ENCODE data around the gene JDP2. TPM values are rescaled to one million over a fixed set of nuclear protein-coding genes. Genes with fewer than 3 reads are reported as not detected.

Gene JDP2
- total RNA-seq, 1 experiment from 2014 or later, result 23.3 TPM

GRCh38 chr14:75484711-75485429 lies 57.0 kb downstream of the JDP2 start:
- ChIA-PET POLR2A (no interaction called here), CTCF (interaction anchor here (0.5 to 1.0 kb wide), 3 partner anchors 76 to 177 kb away, joined by 3 read pairs; no protein-coding TSS in a partner anchor)
- ATAC-seq (no peak), DNase-seq (ENCODE audit: low spot score) (no peak)
- no peak overlapping the region for H3K27ac Mint-ChIP-seq
- H3K4me3 Mint-ChIP-seq, result no peak overlapping the region
- no peak for TF ChIP-seq TCF7 (CRISPR knock-in tag; IDR thresholded peaks at IDR 0.05; ENCODE audit: low read depth)
- TF ChIP-seq ZBTB43 (CRISPR knock-in tag; IDR thresholded peaks at IDR 0.05), result no peak
- no peak for TF ChIP-seq CTCF (IDR thresholded peaks at IDR 0.05)
- TF ChIP-seq ETV6 (CRISPR knock-in tag; IDR thresholded peaks at IDR 0.05), result no peak
- no peak for TF ChIP-seq NFATC4 (CRISPR knock-in tag; IDR thresholded peaks at IDR 0.05)
- no peak for TF ChIP-seq RORB (CRISPR knock-in tag; IDR thresholded peaks at IDR 0.05)
- TF ChIP-seq ZNF396 (CRISPR knock-in tag; IDR thresholded peaks at IDR 0.05; ENCODE audit: borderline replicate concordance), result no peak
- no peak for TF ChIP-seq ZNF138 (CRISPR knock-in tag; conservative IDR thresholded peaks at IDR 0.05)
- TF ChIP-seq ZNF512 (CRISPR knock-in tag; IDR thresholded peaks at IDR 0.05; ENCODE audit: borderline replicate concordance), result no peak
- TF ChIP-seq SMAD3 (CRISPR knock-in tag; IDR thresholded peaks at IDR 0.05; ENCODE audit: borderline replicate concordance), result no peak
- TF ChIP-seq ATF2 (CRISPR knock-in tag; IDR thresholded peaks at IDR 0.05; ENCODE audit: borderline replicate concordance, low read depth), result no peak
- TF ChIP-seq ZNF281 (CRISPR knock-in tag; IDR thresholded peaks at IDR 0.05), result no peak
- TF ChIP-seq STAT6 (CRISPR knock-in tag; conservative IDR thresholded peaks at IDR 0.05; ENCODE audit: low read depth), result no peak
- TF ChIP-seq USF2 (CRISPR knock-in tag; IDR thresholded peaks at IDR 0.05), result no peak
- no peak for TF ChIP-seq RELA (CRISPR knock-in tag; IDR thresholded peaks at IDR 0.05; ENCODE audit: borderline replicate concordance)
- no peak for TF ChIP-seq MXD4 (CRISPR knock-in tag; IDR thresholded peaks at IDR 0.05; ENCODE audit: borderline replicate concordance)
- TF ChIP-seq NFE2L1 (CRISPR knock-in tag; IDR thresholded peaks at IDR 0.05), result no peak
- no peak for TF ChIP-seq MAX (CRISPR knock-in tag; IDR thresholded peaks at IDR 0.05)
- TF ChIP-seq TP53 (CRISPR knock-in tag; IDR thresholded peaks at IDR 0.05), result no peak
- peaks cover 15% of the 10 kb centered on the region for H3K9me3 Mint-ChIP-seq
- no peaks in the 10 kb centered on the region; the same call in 1 of the 2 replicates for H3K27me3 Mint-ChIP-seq (ENCODE audit: low read depth)
- H3K4me1 Mint-ChIP-seq, result peaks cover 12% of the 10 kb centered on the region
- H3K36me3 Mint-ChIP-seq, result no peaks in the 10 kb centered on the region
